H9 (cell line): ENCODE data around the gene DUS4L. TPM values are rescaled to one million over a fixed set of nuclear protein-coding genes. Genes with fewer than 3 reads are reported as not detected.

Experiments
- DNase-seq: peaks from one replicate; pipeline ENCODE4 v3.0.0-alpha.2; 2017
- H2AFZ ChIP-seq: one replicate; pipeline ENCODE4 v1.6.1; 2013; ENCODE audit warnings: mild to moderate bottlenecking, low read length, control low read depth, moderate library complexity
- H2AK5ac ChIP-seq: 2 replicates; pipeline ENCODE4 v1.6.1; 2013; ENCODE audit warnings: low read length, control low read depth, mixed read lengths; ENCODE audit not compliant: insufficient read length
- H2BK120ac ChIP-seq: one replicate; pipeline ENCODE4 v1.6.1; 2013; ENCODE audit warnings: low read depth, mild to moderate bottlenecking, low read length, control low read depth, inconsistent platforms; ENCODE audit not compliant: poor library complexity, severe bottlenecking
- H2BK12ac ChIP-seq: 2 replicates; pipeline ENCODE4 v1.6.1; 2013; ENCODE audit warnings: low read length, control low read depth, mixed read lengths, low read depth; ENCODE audit not compliant: insufficient read length
- H2BK15ac ChIP-seq: 2 replicates; pipeline ENCODE4 v1.6.1; 2013; ENCODE audit warnings: low read depth, low read length, control low read depth
- H2BK20ac ChIP-seq: one replicate; pipeline ENCODE4 v1.6.1; 2013; ENCODE audit warnings: low read depth, mild to moderate bottlenecking, low read length, control low read depth, inconsistent platforms; ENCODE audit not compliant: poor library complexity, severe bottlenecking
- H2BK5ac ChIP-seq: 2 replicates; pipeline ENCODE4 v1.6.1; 2013; ENCODE audit warnings: low read length, control low read depth, mixed read lengths; ENCODE audit not compliant: insufficient read length
- H3K14ac ChIP-seq: 2 replicates; pipeline ENCODE4 v1.6.1; 2013; ENCODE audit warnings: low read length, control low read depth; ENCODE audit not compliant: insufficient read depth
- H3K18ac ChIP-seq: 2 replicates; pipeline ENCODE4 v1.6.1; 2013; ENCODE audit warnings: low read depth, mild to moderate bottlenecking, mixed read lengths, low read length, control low read depth; ENCODE audit not compliant: insufficient read length
- H3K23ac ChIP-seq: 2 replicates; pipeline ENCODE4 v1.6.1; 2013; ENCODE audit warnings: low read length, control low read depth, mixed read lengths, low read depth; ENCODE audit not compliant: insufficient read length
- H3K23me2 ChIP-seq: 2 replicates; pipeline ENCODE4 v1.6.1; 2013; ENCODE audit warnings: low read depth, mild to moderate bottlenecking, mixed read lengths, low read length, control low read depth; ENCODE audit not compliant: insufficient read length, poor library complexity, severe bottlenecking
- H3K27ac ChIP-seq: 2 replicates; pipeline ENCODE4 v1.5.1; 2013; ENCODE audit warnings: low read length, control low read depth, mixed read lengths, low read depth; ENCODE audit not compliant: insufficient read length
- H3K27me3 ChIP-seq: 2 replicates; pipeline ENCODE4 v1.6.1; 2013; ENCODE audit warnings: low read length, control low read depth, inconsistent platforms; ENCODE audit not compliant: insufficient read depth
- H3K4ac ChIP-seq: 2 replicates; pipeline ENCODE4 v1.6.1; 2013; ENCODE audit warnings: low read depth, mild to moderate bottlenecking, control low read depth, inconsistent platforms, low read length, moderate library complexity
- H3K4me1 ChIP-seq: 2 replicates; pipeline ENCODE4 v1.6.1; 2013; ENCODE audit warnings: low read length, control low read depth, inconsistent platforms; ENCODE audit not compliant: insufficient read depth
- H3K4me2 ChIP-seq: 2 replicates; pipeline ENCODE4 v1.6.1; 2013; ENCODE audit warnings: low read length, control low read depth, mixed read lengths; ENCODE audit not compliant: insufficient read length, insufficient read depth
- H3K56ac ChIP-seq: 2 replicates; pipeline ENCODE4 v1.6.1; 2013; ENCODE audit warnings: low read depth, mild to moderate bottlenecking, mixed read lengths, low read length, control low read depth; ENCODE audit not compliant: insufficient read length
- H3K79me1 ChIP-seq: 2 replicates; pipeline ENCODE4 v1.6.1; 2013; ENCODE audit warnings: low read depth, mild to moderate bottlenecking, moderate library complexity, low read length, control low read depth, inconsistent platforms; ENCODE audit not compliant: insufficient read depth, poor library complexity, severe bottlenecking
- H3K79me2 ChIP-seq: 2 replicates; pipeline ENCODE4 v1.6.1; 2013; ENCODE audit warnings: low read length, control low read depth, inconsistent platforms; ENCODE audit not compliant: insufficient read depth
- H3K9ac ChIP-seq: 2 replicates; pipeline ENCODE4 v1.6.1; 2013; ENCODE audit warnings: low read length, control low read depth, mixed read lengths; ENCODE audit not compliant: insufficient read length; ENCODE audit errors: extremely low read depth
- H3K9me3 ChIP-seq: one replicate; pipeline ENCODE4 v1.6.1; 2013; ENCODE audit warnings: low read depth, low read length, inconsistent platforms; ENCODE audit not compliant: control insufficient read depth
- H3T11ph ChIP-seq: one replicate; pipeline ENCODE4 v1.6.1; 2013; ENCODE audit warnings: mild to moderate bottlenecking, low read length, control low read depth, inconsistent platforms
- H4K20me1 ChIP-seq: one replicate; pipeline ENCODE4 v1.6.1; 2013; ENCODE audit not compliant: control insufficient read depth, insufficient read length, insufficient read depth
- H4K5ac ChIP-seq: 2 replicates; pipeline ENCODE4 v1.6.1; 2013; ENCODE audit warnings: low read depth, mild to moderate bottlenecking, mixed read lengths, low read length, control low read depth; ENCODE audit not compliant: insufficient read length
- H4K8ac ChIP-seq: replicated peaks from 2 replicates; pipeline ENCODE4 v1.6.1; 2013; ENCODE audit warnings: low read length, control low read depth, mixed read lengths, low read depth; ENCODE audit not compliant: insufficient read length
- H4K91ac ChIP-seq: 2 replicates; pipeline ENCODE4 v1.6.1; 2013; ENCODE audit warnings: low read depth, mild to moderate bottlenecking, moderate library complexity, mixed read lengths, low read length, control low read depth; ENCODE audit not compliant: insufficient read length
- H3K27ac Mint-ChIP-seq, 3 experiments: 2 replicates in 2 of 3; 3 replicates in 1 of 3; pipeline ENCODE4 v1.8.0; 2020 to 2021; ENCODE audit warnings: mixed read lengths in 3 of 3, mild to moderate bottlenecking in 1 of 3, moderate library complexity in 1 of 3
- H3K27me3 Mint-ChIP-seq: 2 replicates; pipeline ENCODE4 v1.8.0; 2021; ENCODE audit warnings: low read depth, mild to moderate bottlenecking, moderate library complexity, mixed read lengths
- H3K36me3 Mint-ChIP-seq, 3 experiments: 2 replicates in 2 of 3; 3 replicates in 1 of 3; pipeline ENCODE4 v1.8.0; 2020 to 2021; ENCODE audit warnings: low read depth in 3 of 3, mixed read lengths in 3 of 3; ENCODE audit not compliant: insufficient read depth in 1 of 3
- H3K4me1 Mint-ChIP-seq, 2 experiments: 2 replicates each; pipeline ENCODE4 v1.8.0; 2020; ENCODE audit warnings: mixed read lengths in 2 of 2
- H3K4me3 Mint-ChIP-seq, 2 experiments: 2 replicates in 1 of 2; 3 replicates in 1 of 2; pipeline ENCODE4 v1.8.0; 2020 to 2021; ENCODE audit warnings: mild to moderate bottlenecking in 2 of 2, mixed read lengths in 2 of 2, moderate library complexity in 1 of 2
- H3K9me3 Mint-ChIP-seq, 2 experiments: 2 replicates in 1 of 2; 3 replicates in 1 of 2; pipeline ENCODE4 v1.8.0; 2020; ENCODE audit warnings: mild to moderate bottlenecking in 2 of 2, mixed read lengths in 2 of 2, moderate library complexity in 1 of 2
- CTCF ChIP-seq: fragments of 200-600 bp; sonication (generic); conservative IDR thresholded peaks from 3 replicates; pipeline ENCODE4 v1.8.0; 2021; ENCODE audit warnings: antibody characterized with exemption, mild to moderate bottlenecking
- WGBS: extraction: QIAGEN DNeasy Blood & Tissue Kit; methylation state at CpG from one replicate; pipeline ENCODE4 v1.1.7; 2013; ENCODE audit warnings: missing lambda C conversion rate, low lambda C conversion rate, mixed read lengths; ENCODE audit not compliant: insufficient read length; ENCODE audit errors: extremely low coverage; 5-methylcytosine and 5-hydroxymethylcytosine counted together
- total RNA-seq: library from RNA; stranded (reverse); gene quantifications from 2 replicates; pipeline ENCODE4 v1.2.1, GENCODE V29; 2021

The DUS4L gene
- total RNA-seq, 1 experiment from 2014 or later, result 10.8 TPM

- H4K91ac ChIP-seq, result no peak overlapping the region
- H3K4ac ChIP-seq, result no peak overlapping the region
- peaks cover 9% of the 10 kb centered on the region for H3K79me1 ChIP-seq
- H3K23ac ChIP-seq, result no peak overlapping the region
- H3K14ac ChIP-seq, result no peak overlapping the region
- H3K4me1 ChIP-seq, result no peaks in the 10 kb centered on the region
- H4K5ac ChIP-seq, result no peak overlapping the region
- no peaks in the 10 kb centered on the region for H3K27me3 Mint-ChIP-seq
- no peak overlapping the region for H2AFZ ChIP-seq
- H3K23me2 ChIP-seq, result no peaks in the 10 kb centered on the region
- no peak for DNase-seq
- H2BK15ac ChIP-seq, result no peak overlapping the region
- H3K4me1 Mint-ChIP-seq, result no peaks in the 10 kb centered on the region
- H3K27ac Mint-ChIP-seq, result no peak overlapping the region
- H2BK5ac ChIP-seq, result no peak overlapping the region
- no peaks in the 10 kb centered on the region for H3K9me3 ChIP-seq
- H3K4me2 ChIP-seq, result no peak overlapping the region
- TF ChIP-seq CTCF, result no peak
- no peak overlapping the region for H3K27ac ChIP-seq
- no peak overlapping the region for H2BK120ac ChIP-seq
- no peak overlapping the region for H3K56ac ChIP-seq
- H4K20me1 ChIP-seq, result no peaks in the 10 kb centered on the region
- no CpG with 5 or more reads among the region's 4 CpGs for WGBS
- no peak overlapping the region for H2AK5ac ChIP-seq
- H3K27me3 ChIP-seq, result no peaks in the 10 kb centered on the region
- peaks cover 34 to 47% (median 43%) of the 10 kb centered on the region in 3 experiments for H3K36me3 Mint-ChIP-seq
- no peaks in the 10 kb centered on the region for H3K79me2 ChIP-seq
- H3T11ph ChIP-seq, result no peak overlapping the region
- H3K9me3 Mint-ChIP-seq, result peaks cover 9 to 14% of the 10 kb centered on the region in 2 experiments; a peak in 4 of 5 replicates
- H2BK20ac ChIP-seq, result no peak overlapping the region
- no peak overlapping the region for H3K9ac ChIP-seq
- H3K18ac ChIP-seq, result no peak overlapping the region
- no peak overlapping the region for H3K4me3 Mint-ChIP-seq
- H2BK12ac ChIP-seq, result no peak overlapping the region
- no peak overlapping the region for H4K8ac ChIP-seq
Measured at GRCh38 chr7:107544848-107545591, 18.8 kb upstream of the DUS4L start.
